Parathyroid adenoma (tissue), 2 donors: ENCODE data around the gene CDH20.

Source experiments
- H2AFZ ChIP-seq: fragments of 300-600 bp; sonication (generic); one replicate; pipeline ENCODE4 v1.7.0; 2017; ENCODE audit warnings: antibody characterized with exemption, mild to moderate bottlenecking
- H3K27ac ChIP-seq: fragments of 300-600 bp; sonication (generic); one replicate; pipeline ENCODE4 v1.7.0; 2017
- H3K27me3 ChIP-seq: fragments of 300-600 bp; sonication (generic); one replicate; pipeline ENCODE4 v1.7.0; 2017; ENCODE audit warnings: low read length; ENCODE audit not compliant: control insufficient read depth, insufficient read depth
- H3K36me3 ChIP-seq: fragments of 300-600 bp; sonication (generic); one replicate; pipeline ENCODE4 v1.7.0; 2017; ENCODE audit warnings: low read length; ENCODE audit not compliant: control insufficient read depth, insufficient read depth
- H3K4me1 ChIP-seq: fragments of 300-600 bp; sonication (generic); one replicate; pipeline ENCODE4 v1.7.0; 2017; ENCODE audit warnings: control low read depth
- H3K4me2 ChIP-seq: fragments of 300-600 bp; sonication (generic); one replicate; pipeline ENCODE4 v1.7.0; 2017; ENCODE audit warnings: low read length
- H3K4me3 ChIP-seq: fragments of 300-600 bp; sonication (generic); one replicate; pipeline ENCODE4 v1.7.0; 2017; ENCODE audit warnings: low read depth, low read length
- H3K79me2 ChIP-seq: fragments of 300-600 bp; sonication (generic); one replicate; pipeline ENCODE4 v1.7.0; 2017; ENCODE audit warnings: control low read depth
- H3K9ac ChIP-seq: fragments of 300-600 bp; sonication (generic); one replicate; pipeline ENCODE4 v1.7.0; 2017; ENCODE audit warnings: mild to moderate bottlenecking
- H3K9me3 ChIP-seq: fragments of 300-600 bp; sonication (generic); one replicate; pipeline ENCODE4 v1.7.0; 2017; ENCODE audit warnings: low read length; ENCODE audit not compliant: control insufficient read depth
- CTCF ChIP-seq: fragments of 300-600 bp; sonication (generic); IDR thresholded peaks from one replicate; pipeline ENCODE4 v1.7.0; 2017; ENCODE audit warnings: antibody characterized with exemption, mild to moderate bottlenecking
- donor health status: primary hyperparathyroidism.

Gene CDH20

GRCh38 chr18:61581578-61582201 is 248.5 kb downstream of the CDH20 start:
- no peaks in the 10 kb centered on the region for H3K79me2 ChIP-seq

GRCh38 chr18:61582202-61582710 is 249.0 kb downstream of the CDH20 start:
- Histone ChIP-seq H2AFZ (peak overlapping the region; percentile 92), H3K79me2 (no peaks in the 10 kb centered on the region), H3K36me3 (no peaks in the 10 kb centered on the region), H3K27ac (peak overlapping the region; percentile 39), H3K27me3 (no peaks in the 10 kb centered on the region), H3K4me3 (peak overlapping the region; percentile 17), H3K4me1 (peaks cover 14% of the 10 kb centered on the region), H3K9ac (no peak overlapping the region), H3K9me3 (no peaks in the 10 kb centered on the region), H3K4me2 (peak overlapping the region; percentile 44)
- no peak for TF ChIP-seq CTCF

More at GRCh38 chr18:61581578-61582201, 248.5 kb downstream of the CDH20 start:
- H3K4me1 ChIP-seq: peaks cover 9% of the 10 kb centered on the region
- no peaks in the 10 kb centered on the region for H3K9me3 ChIP-seq
- H2AFZ ChIP-seq: peak overlapping the region; percentile 92
- peak overlapping the region; percentile 44 for H3K4me2 ChIP-seq
- peak overlapping the region; percentile 39 for H3K27ac ChIP-seq
- TF ChIP-seq CTCF: peak; percentile 99
- peak overlapping the region; percentile 17 for H3K4me3 ChIP-seq
- no peaks in the 10 kb centered on the region for H3K27me3 ChIP-seq
- H3K9ac ChIP-seq: no peak overlapping the region
- H3K36me3 ChIP-seq: no peaks in the 10 kb centered on the region

GRCh38 chr18:61583548-61583947 is 250.3 kb downstream of the CDH20 start:
- TF ChIP-seq CTCF: no peak

GRCh38 chr18:61587865-61588264 is 254.6 kb downstream of the CDH20 start:
- no peaks in the 10 kb centered on the region for H3K79me2 ChIP-seq
- H3K9me3 ChIP-seq: no peaks in the 10 kb centered on the region
- H3K4me3 ChIP-seq: no peak overlapping the region
- no peak for TF ChIP-seq CTCF
- H3K27ac ChIP-seq: no peak overlapping the region
- no peak overlapping the region for H3K9ac ChIP-seq
- H3K4me1 ChIP-seq: peaks cover 40% of the 10 kb centered on the region
- peak overlapping the region; percentile 14 for H2AFZ ChIP-seq
- H3K36me3 ChIP-seq: no peaks in the 10 kb centered on the region
- no peaks in the 10 kb centered on the region for H3K27me3 ChIP-seq
- no peak overlapping the region for H3K4me2 ChIP-seq

More at GRCh38 chr18:61583548-61583947, 250.3 kb downstream of the CDH20 start:
- Histone ChIP-seq H3K9me3 (no peaks in the 10 kb centered on the region), H3K4me3 (no peak overlapping the region), H2AFZ (no peak overlapping the region), H3K27ac (no peak overlapping the region), H3K27me3 (no peaks in the 10 kb centered on the region), H3K4me2 (no peak overlapping the region), H3K9ac (no peak overlapping the region), H3K4me1 (peaks cover 25% of the 10 kb centered on the region), H3K79me2 (no peaks in the 10 kb centered on the region), H3K36me3 (no peaks in the 10 kb centered on the region)
